Measurements from ENCODE around the gene PHACTR3. TPM values are rescaled to one million over a fixed set of nuclear protein-coding genes. Genes with fewer than 3 reads are reported as not detected.

PHACTR3 gene
- total RNA-seq, 1 experiment from 2014 or later = 0.10 TPM

DNA sequence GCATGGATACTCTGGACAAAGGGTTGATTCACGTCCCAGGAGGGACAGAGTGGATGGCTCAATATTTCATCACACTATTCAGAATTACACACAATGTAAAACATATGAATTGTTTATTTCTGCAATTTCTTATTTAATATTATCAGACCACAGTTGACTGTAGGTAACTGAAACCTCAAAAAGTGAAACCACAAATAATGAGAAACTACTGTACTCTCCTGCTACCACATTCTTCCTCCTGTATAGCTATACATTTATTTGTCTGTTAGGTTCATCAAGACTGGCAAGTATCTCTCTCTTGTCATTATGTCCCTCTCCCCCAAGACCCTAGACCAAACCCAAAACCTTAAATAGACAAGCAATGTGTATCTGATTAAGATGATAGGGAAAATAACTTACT is 269.1 kb downstream of the PHACTR3 start:
- no peak for DNase-seq (ENCODE audit: low read depth, low spot score)
- BruUV-seq (replicated peaks) = no TSS peak
- H3K4me1 ChIP-seq (ENCODE audit: control insufficient read depth, insufficient read depth, low read length) = no peaks in the 10 kb centered on the region
- in situ Hi-C loops (cut with HindIII; ENCODE audit: low pct_unique_long_range_greater_than_20kb, low sequenced_read_pairs) = no loop called here
- ATAC-seq = no peak
- ChIA-PET POLR2A (no interaction called here), CTCF (no interaction called here)
- H3K36me3 ChIP-seq (ENCODE audit: control insufficient read depth, insufficient read depth, low read length) = peaks cover 47% of the 10 kb centered on the region
- no peak overlapping the region for H3K4me3 ChIP-seq (ENCODE audit: low read depth in 2 of 2, low read length in 2 of 2)
- intact Hi-C loops (cut with micrococcal nuclease; ENCODE audit: unreplicated experiment) = no loop called here
- no peaks in the 10 kb centered on the region for H3K9me3 ChIP-seq (ENCODE audit: control insufficient read depth, insufficient read depth, low read depth, low read length)
- H3K27me3 ChIP-seq (ENCODE audit: control insufficient read depth, insufficient read depth, low read length) = no peaks in the 10 kb centered on the region
- H3K27ac ChIP-seq (ENCODE audit: low read length) = no peak overlapping the region
- no peak for TF ChIP-seq TCF7L2 (IDR thresholded peaks at IDR 0.05; ENCODE audit: low read depth, low read length)
- TF ChIP-seq, protein P1, sequence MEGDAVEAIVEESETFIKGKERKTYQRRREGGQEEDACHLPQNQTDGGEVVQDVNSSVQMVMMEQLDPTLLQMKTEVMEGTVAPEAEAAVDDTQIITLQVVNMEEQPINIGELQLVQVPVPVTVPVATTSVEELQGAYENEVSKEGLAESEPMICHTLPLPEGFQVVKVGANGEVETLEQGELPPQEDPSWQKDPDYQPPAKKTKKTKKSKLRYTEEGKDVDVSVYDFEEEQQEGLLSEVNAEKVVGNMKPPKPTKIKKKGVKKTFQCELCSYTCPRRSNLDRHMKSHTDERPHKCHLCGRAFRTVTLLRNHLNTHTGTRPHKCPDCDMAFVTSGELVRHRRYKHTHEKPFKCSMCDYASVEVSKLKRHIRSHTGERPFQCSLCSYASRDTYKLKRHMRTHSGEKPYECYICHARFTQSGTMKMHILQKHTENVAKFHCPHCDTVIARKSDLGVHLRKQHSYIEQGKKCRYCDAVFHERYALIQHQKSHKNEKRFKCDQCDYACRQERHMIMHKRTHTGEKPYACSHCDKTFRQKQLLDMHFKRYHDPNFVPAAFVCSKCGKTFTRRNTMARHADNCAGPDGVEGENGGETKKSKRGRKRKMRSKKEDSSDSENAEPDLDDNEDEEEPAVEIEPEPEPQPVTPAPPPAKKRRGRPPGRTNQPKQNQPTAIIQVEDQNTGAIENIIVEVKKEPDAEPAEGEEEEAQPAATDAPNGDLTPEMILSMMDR (IDR thresholded peaks at IDR 0.05) = no peak
- TF ChIP-seq, protein P2, sequence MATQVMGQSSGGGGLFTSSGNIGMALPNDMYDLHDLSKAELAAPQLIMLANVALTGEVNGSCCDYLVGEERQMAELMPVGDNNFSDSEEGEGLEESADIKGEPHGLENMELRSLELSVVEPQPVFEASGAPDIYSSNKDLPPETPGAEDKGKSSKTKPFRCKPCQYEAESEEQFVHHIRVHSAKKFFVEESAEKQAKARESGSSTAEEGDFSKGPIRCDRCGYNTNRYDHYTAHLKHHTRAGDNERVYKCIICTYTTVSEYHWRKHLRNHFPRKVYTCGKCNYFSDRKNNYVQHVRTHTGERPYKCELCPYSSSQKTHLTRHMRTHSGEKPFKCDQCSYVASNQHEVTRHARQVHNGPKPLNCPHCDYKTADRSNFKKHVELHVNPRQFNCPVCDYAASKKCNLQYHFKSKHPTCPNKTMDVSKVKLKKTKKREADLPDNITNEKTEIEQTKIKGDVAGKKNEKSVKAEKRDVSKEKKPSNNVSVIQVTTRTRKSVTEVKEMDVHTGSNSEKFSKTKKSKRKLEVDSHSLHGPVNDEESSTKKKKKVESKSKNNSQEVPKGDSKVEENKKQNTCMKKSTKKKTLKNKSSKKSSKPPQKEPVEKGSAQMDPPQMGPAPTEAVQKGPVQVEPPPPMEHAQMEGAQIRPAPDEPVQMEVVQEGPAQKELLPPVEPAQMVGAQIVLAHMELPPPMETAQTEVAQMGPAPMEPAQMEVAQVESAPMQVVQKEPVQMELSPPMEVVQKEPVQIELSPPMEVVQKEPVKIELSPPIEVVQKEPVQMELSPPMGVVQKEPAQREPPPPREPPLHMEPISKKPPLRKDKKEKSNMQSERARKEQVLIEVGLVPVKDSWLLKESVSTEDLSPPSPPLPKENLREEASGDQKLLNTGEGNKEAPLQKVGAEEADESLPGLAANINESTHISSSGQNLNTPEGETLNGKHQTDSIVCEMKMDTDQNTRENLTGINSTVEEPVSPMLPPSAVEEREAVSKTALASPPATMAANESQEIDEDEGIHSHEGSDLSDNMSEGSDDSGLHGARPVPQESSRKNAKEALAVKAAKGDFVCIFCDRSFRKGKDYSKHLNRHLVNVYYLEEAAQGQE (IDR thresholded peaks at IDR 0.05; ENCODE audit: insufficient read depth in 1 of 2, low read depth in 2 of 2, low read length in 1 of 2) = no peak
- no peak for TF ChIP-seq SIN3A (IDR thresholded peaks at IDR 0.05; ENCODE audit: borderline replicate concordance, insufficient read depth, low read depth, low read length)
- no peak for TF ChIP-seq POLR2AphosphoS5 (IDR thresholded peaks at IDR 0.05; ENCODE audit: low read depth, low read length)

DNA sequence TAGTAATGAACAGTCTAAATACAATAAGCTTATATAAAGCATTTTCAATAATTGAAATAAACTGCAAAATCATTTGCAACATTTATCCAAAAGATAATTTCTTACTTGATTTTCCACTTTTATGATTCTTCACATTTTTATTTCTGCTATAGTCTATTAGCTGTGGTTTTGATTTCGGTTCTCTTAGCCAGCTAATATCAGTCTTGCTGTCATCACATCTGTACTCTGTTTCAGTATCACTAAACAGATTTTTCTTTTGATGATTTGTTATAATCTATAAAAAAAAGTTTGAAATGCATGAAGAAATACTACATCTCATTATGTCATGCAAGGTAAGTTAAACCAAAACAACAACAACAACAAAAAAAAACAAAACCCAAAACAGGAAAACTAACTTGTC is 275.9 kb downstream of the PHACTR3 start:
- in situ Hi-C loops (cut with HindIII; ENCODE audit: low pct_unique_long_range_greater_than_20kb, low sequenced_read_pairs) = no loop called here
- intact Hi-C loops (cut with micrococcal nuclease; ENCODE audit: unreplicated experiment) = no loop called here
- Histone ChIP-seq H3K9me3 (ENCODE audit: control insufficient read depth, insufficient read depth, low read depth, low read length) (no peaks in the 10 kb centered on the region), H3K27ac (ENCODE audit: low read length) (no peak overlapping the region), H3K36me3 (ENCODE audit: control insufficient read depth, insufficient read depth, low read length) (peaks cover 40% of the 10 kb centered on the region), H3K27me3 (ENCODE audit: control insufficient read depth, insufficient read depth, low read length) (no peaks in the 10 kb centered on the region), H3K4me1 (ENCODE audit: control insufficient read depth, insufficient read depth, low read length) (no peaks in the 10 kb centered on the region), H3K4me3 (ENCODE audit: low read depth in 2 of 2, low read length in 2 of 2) (no peak overlapping the region)
- ATAC-seq = no peak
- no TSS peak for BruUV-seq (replicated peaks)
- TF ChIP-seq, protein P2 (IDR thresholded peaks at IDR 0.05; ENCODE audit: insufficient read depth in 1 of 2, low read depth in 2 of 2, low read length in 1 of 2) = no peak
- TF ChIP-seq, protein P1 (IDR thresholded peaks at IDR 0.05) = no peak
- TF ChIP-seq SIN3A (IDR thresholded peaks at IDR 0.05; ENCODE audit: borderline replicate concordance, insufficient read depth, low read depth, low read length) (no peak), POLR2AphosphoS5 (IDR thresholded peaks at IDR 0.05; ENCODE audit: low read depth, low read length) (no peak), TCF7L2 (IDR thresholded peaks at IDR 0.05; ENCODE audit: low read depth, low read length) (no peak)
- ChIA-PET POLR2A (interaction anchor here (0.6 kb wide), 1 partner anchor 18 kb away, joined by 3 read pairs; no protein-coding TSS in a partner anchor), CTCF (no interaction called here)
- no peak for DNase-seq (ENCODE audit: low read depth, low spot score)
